PC-3 (cell line): Measurements from ENCODE around the gene PRR15L. TPM values are rescaled to one million over a fixed set of nuclear protein-coding genes. Genes with fewer than 3 reads are reported as not detected.

Experiments used
- ATAC-seq: fragments of 200-7000 bp; cut with Tn5 transposase; 2 replicates; pipeline ENCODE4 v1.9.1; 2020; ENCODE audit warnings: mild to moderate bottlenecking, moderate library complexity
- BruUV-seq: library from RNA; stranded (reverse); fragments of 400-500 nt; replicated peaks from 2 replicates; lab custom pipeline; 2021; lab: Mats Ljungman, UMichigan
- CTCF ChIA-PET: fragments of 300-600 bp; sonication (Branson Sonifier 250); formaldehyde crosslinking; loops from one replicate; lab custom pipeline; 2022; ENCODE audit warnings: antibody characterized with exemption; lab: Charles Lee
- POLR2A ChIA-PET: fragments of 300-600 bp; sonication (Branson Sonifier 250); formaldehyde crosslinking; loops from one replicate; lab custom pipeline; 2022; ENCODE audit warnings: antibody characterized with exemption; ENCODE audit not compliant: unreplicated experiment; lab: Charles Lee
- DNase-seq: peaks from one replicate; pipeline ENCODE4 v3.0.0-alpha.2; 2015
- H2AFZ ChIP-seq: fragments of 300-600 bp; sonication (generic); 2 replicates; pipeline ENCODE4 v1.6.0; 2016; ENCODE audit warnings: antibody characterized with exemption, low read length
- H3F3A ChIP-seq: fragments of 300-600 bp; sonication (generic); one replicate; pipeline ENCODE4 v1.6.0; 2017; ENCODE audit warnings: antibody characterized with exemption, low read length, control low read depth, mild to moderate bottlenecking; ENCODE audit not compliant: unreplicated experiment
- H3K27ac ChIP-seq: fragments of 300-600 bp; sonication (generic); 2 replicates; pipeline ENCODE4 v1.5.1; 2016; ENCODE audit warnings: mild to moderate bottlenecking, low read length
- H3K27me3 ChIP-seq: fragments of 300-600 bp; sonication (generic); 2 replicates; pipeline ENCODE4 v1.6.1; 2016; ENCODE audit warnings: low read length, mixed read lengths
- H3K36me3 ChIP-seq: fragments of 300-600 bp; sonication (generic); 2 replicates; pipeline ENCODE4 v1.6.1; 2016; ENCODE audit warnings: low read depth, mixed run types, low read length, mixed read lengths
- H3K4me1 ChIP-seq: fragments of 300-600 bp; sonication (generic); 2 replicates; pipeline ENCODE4 v1.5.1; 2016; ENCODE audit warnings: low read length; ENCODE audit not compliant: insufficient read depth
- H3K4me2 ChIP-seq: fragments of 300-600 bp; sonication (generic); 2 replicates; pipeline ENCODE4 v1.6.0; 2016; ENCODE audit warnings: low read length
- H3K4me3 ChIP-seq: fragments of 300-600 bp; sonication (generic); 2 replicates; pipeline ENCODE4 v1.5.1; 2016; ENCODE audit warnings: mild to moderate bottlenecking, low read length, mixed read lengths
- H3K79me2 ChIP-seq: fragments of 300-600 bp; sonication (generic); 2 replicates; pipeline ENCODE4 v1.6.1; 2017; ENCODE audit warnings: low read length, mixed read lengths
- H3K9ac ChIP-seq: fragments of 300-600 bp; sonication (generic); 2 replicates; pipeline ENCODE4 v1.6.0; 2016; ENCODE audit warnings: mild to moderate bottlenecking, low read length
- H3K9me2 ChIP-seq: fragments of 300-600 bp; sonication (generic); replicated peaks from 2 replicates; pipeline ENCODE4 v1.6.1; 2016; ENCODE audit warnings: mixed run types, low read length, mixed read lengths
- H3K9me3 ChIP-seq: fragments of 300-600 bp; sonication (generic); 2 replicates; pipeline ENCODE4 v1.6.1; 2016; ENCODE audit warnings: low read length, mixed read lengths
- H4K20me1 ChIP-seq: fragments of 300-600 bp; sonication (generic); 2 replicates; pipeline ENCODE4 v1.6.1; 2016; ENCODE audit warnings: low read length, mixed read lengths
- EZH2 ChIP-seq: fragments of 300-600 bp; sonication (generic); IDR thresholded peaks from one replicate; pipeline ENCODE4 v1.6.1; 2017; ENCODE audit warnings: antibody characterized with exemption, mild to moderate bottlenecking, low read length; ENCODE audit not compliant: unreplicated experiment
- EZH2phosphoT487 ChIP-seq: fragments of 300-600 bp; sonication (generic); IDR thresholded peaks from 2 replicates; pipeline ENCODE4 v1.6.1; 2018; ENCODE audit warnings: mild to moderate bottlenecking, antibody characterized with exemption, low read length, borderline replicate concordance
- intact Hi-C: fragments of 100-400 bp; cut with micrococcal nuclease; formaldehyde crosslinking; loops from 2 replicates; pipeline ENCODE4 v1.9.0; 2023
- total RNA-seq: library from RNA; depleted of rRNA; stranded (reverse); fragments of >200 nt; gene quantifications from 2 replicates; pipeline ENCODE4 v1.2.3, GENCODE V29; 2014
- TF ChIP-seq, protein P1 (sequence below): fragments of 300-600 bp; sonication (generic); conservative IDR thresholded peaks from 2 replicates; pipeline ENCODE4 v1.5.1; 2017; ENCODE audit warnings: antibody characterized with exemption, low read depth, mild to moderate bottlenecking, low read length

Gene PRR15L
- total RNA-seq, 1 experiment from 2014 or later: 6.0 TPM

GRCh38 chr17:47994724-47995123 lies 37.0 kb upstream of the PRR15L start:
- no peak overlapping the region for H2AFZ ChIP-seq
- DNase-seq (no peak), ATAC-seq (no peak)
- intact Hi-C loops: no loop called here
- no peaks in the 10 kb centered on the region for H3K36me3 ChIP-seq
- POLR2A ChIA-PET: no interaction called here
- H3K27ac ChIP-seq: no peak overlapping the region
- H3K4me2 ChIP-seq: no peak overlapping the region
- H3K9ac ChIP-seq: no peak overlapping the region
- H4K20me1 ChIP-seq: no peaks in the 10 kb centered on the region
- peaks cover 8% of the 10 kb centered on the region; the same call in 1 of the 2 replicates for H3K4me1 ChIP-seq
- H3K9me3 ChIP-seq: no peaks in the 10 kb centered on the region
- TF ChIP-seq EZH2 (no peak), EZH2phosphoT487 (no peak)
- TF ChIP-seq, protein P1, sequence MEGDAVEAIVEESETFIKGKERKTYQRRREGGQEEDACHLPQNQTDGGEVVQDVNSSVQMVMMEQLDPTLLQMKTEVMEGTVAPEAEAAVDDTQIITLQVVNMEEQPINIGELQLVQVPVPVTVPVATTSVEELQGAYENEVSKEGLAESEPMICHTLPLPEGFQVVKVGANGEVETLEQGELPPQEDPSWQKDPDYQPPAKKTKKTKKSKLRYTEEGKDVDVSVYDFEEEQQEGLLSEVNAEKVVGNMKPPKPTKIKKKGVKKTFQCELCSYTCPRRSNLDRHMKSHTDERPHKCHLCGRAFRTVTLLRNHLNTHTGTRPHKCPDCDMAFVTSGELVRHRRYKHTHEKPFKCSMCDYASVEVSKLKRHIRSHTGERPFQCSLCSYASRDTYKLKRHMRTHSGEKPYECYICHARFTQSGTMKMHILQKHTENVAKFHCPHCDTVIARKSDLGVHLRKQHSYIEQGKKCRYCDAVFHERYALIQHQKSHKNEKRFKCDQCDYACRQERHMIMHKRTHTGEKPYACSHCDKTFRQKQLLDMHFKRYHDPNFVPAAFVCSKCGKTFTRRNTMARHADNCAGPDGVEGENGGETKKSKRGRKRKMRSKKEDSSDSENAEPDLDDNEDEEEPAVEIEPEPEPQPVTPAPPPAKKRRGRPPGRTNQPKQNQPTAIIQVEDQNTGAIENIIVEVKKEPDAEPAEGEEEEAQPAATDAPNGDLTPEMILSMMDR: no peak
- no peaks in the 10 kb centered on the region for H3K27me3 ChIP-seq
- no peak overlapping the region for H3K4me3 ChIP-seq
- no peaks in the 10 kb centered on the region for H3K9me2 ChIP-seq
- no TSS peak for BruUV-seq
- H3F3A ChIP-seq: no peaks in the 10 kb centered on the region
- H3K79me2 ChIP-seq: no peaks in the 10 kb centered on the region
- CTCF ChIA-PET: no interaction called here

- Histone ChIP-seq H3K79me2 (no peaks in the 10 kb centered on the region), H3K27me3 (no peaks in the 10 kb centered on the region), H3K4me1 (peaks cover under 1% of the 10 kb centered on the region; the same call in 1 of the 2 replicates), H3K9ac (no peak overlapping the region), H3K27ac (no peak overlapping the region), H2AFZ (no peak overlapping the region), H3K4me2 (no peak overlapping the region), H3K9me3 (no peaks in the 10 kb centered on the region), H4K20me1 (no peaks in the 10 kb centered on the region), H3K36me3 (no peaks in the 10 kb centered on the region), H3K9me2 (no peaks in the 10 kb centered on the region), H3F3A (no peaks in the 10 kb centered on the region), H3K4me3 (no peak overlapping the region)
- ATAC-seq (no peak), DNase-seq (no peak)
- CTCF ChIA-PET: interaction anchor here (0.8 kb wide), 1 partner anchor 24 kb away, joined by 3 read pairs; no protein-coding TSS in a partner anchor
- TF ChIP-seq EZH2 (no peak), EZH2phosphoT487 (no peak)
- TF ChIP-seq, protein P1: no peak
- POLR2A ChIA-PET: interaction anchor here (0.5 to 0.6 kb wide), 2 partner anchors 52 to 620 kb away, joined by 7 to 12 read pairs; no protein-coding TSS in a partner anchor
- intact Hi-C loops: no loop called here
- no TSS peak for BruUV-seq
Observed at GRCh38 chr17:47993964-47994363, 36.3 kb upstream of the PRR15L start.

DNA sequence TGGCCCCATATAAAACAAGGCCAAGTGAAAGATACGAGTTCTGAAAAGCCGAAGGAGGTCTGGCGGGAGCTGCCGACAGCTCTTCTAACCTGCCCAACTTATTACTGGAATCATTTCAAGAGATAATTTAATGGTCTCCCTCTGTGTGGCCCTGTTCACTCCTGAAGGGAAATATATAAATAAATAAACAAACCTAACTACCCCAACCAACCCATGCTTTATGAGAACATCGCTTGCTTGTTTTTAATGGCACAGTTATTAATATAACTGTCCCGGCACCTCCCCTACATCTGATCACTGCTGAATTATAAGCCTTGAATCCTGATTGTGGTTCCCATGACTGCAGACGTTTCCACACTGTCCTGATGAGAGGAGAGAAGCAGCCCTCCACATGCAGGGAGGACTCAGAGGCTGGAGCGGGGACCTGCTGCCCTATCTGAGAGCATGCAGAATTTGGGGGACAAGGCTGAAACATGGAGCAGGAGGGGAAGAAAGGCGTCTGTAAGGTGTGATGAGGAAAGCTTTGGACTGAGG lies 35.4 kb upstream of the PRR15L start:
- ChIA-PET POLR2A (interaction anchor here (0.6 kb wide), 1 partner anchor 45 kb away, joined by 5 read pairs; no protein-coding TSS in a partner anchor), CTCF (interaction anchor here (0.8 kb wide), 1 partner anchor 25 kb away, joined by 3 read pairs; no protein-coding TSS in a partner anchor)
- no peaks in the 10 kb centered on the region for H3K4me1 ChIP-seq
- ATAC-seq (no peak), DNase-seq (no peak)
- no TSS peak for BruUV-seq
- intact Hi-C loops: no loop called here
- H3K4me2 ChIP-seq: no peak overlapping the region
- H3K79me2 ChIP-seq: no peaks in the 10 kb centered on the region
- no peaks in the 10 kb centered on the region for H3K9me2 ChIP-seq
- TF ChIP-seq EZH2: no peak
- TF ChIP-seq, protein P1: no peak
- no peak for TF ChIP-seq EZH2phosphoT487
- no peak overlapping the region for H3K9ac ChIP-seq
- H2AFZ ChIP-seq: no peak overlapping the region
- no peaks in the 10 kb centered on the region for H3K36me3 ChIP-seq
- H3F3A ChIP-seq: no peaks in the 10 kb centered on the region
- no peaks in the 10 kb centered on the region for H3K27me3 ChIP-seq
- H4K20me1 ChIP-seq: no peaks in the 10 kb centered on the region
- H3K27ac ChIP-seq: no peak overlapping the region
- H3K9me3 ChIP-seq: no peaks in the 10 kb centered on the region
- no peak overlapping the region for H3K4me3 ChIP-seq
